HG03521 (cell line): ENCODE measurements around the gene C16orf95.
"Not testable (repeated sequence)": the region's sequence is repeated elsewhere in the genome, so short reads cannot be mapped to it uniquely, and the experiment has no call there.

Experiments used
- ATAC-seq: cut with Tn5 transposase; IDR thresholded peaks from one replicate; pipeline ENCODE4 v1.9.1; 2021; ENCODE audit warnings: mild to moderate bottlenecking, moderate library complexity; ENCODE audit not compliant: unreplicated experiment

The C16orf95 gene

DNA sequence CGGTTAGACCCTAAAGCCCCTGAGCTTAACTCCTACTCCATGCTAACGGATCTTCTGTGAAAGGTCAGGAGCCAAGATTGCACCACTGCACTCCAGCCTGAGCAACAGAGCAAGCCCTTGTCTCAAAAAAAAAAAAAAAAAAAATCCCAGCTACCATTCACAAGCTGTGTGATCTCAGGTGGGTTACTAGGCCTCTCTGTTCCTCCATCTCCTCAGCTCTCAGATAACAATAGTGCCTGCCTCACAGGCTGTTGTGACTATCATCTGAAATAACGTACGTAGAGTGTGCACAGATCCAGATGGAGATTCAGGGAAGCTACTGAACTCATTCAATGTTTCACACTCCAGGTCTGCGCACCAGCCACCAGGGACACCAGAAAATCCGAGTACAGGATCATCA is 57.8 kb downstream of the C16orf95 start:
- no peak for ATAC-seq

DNA sequence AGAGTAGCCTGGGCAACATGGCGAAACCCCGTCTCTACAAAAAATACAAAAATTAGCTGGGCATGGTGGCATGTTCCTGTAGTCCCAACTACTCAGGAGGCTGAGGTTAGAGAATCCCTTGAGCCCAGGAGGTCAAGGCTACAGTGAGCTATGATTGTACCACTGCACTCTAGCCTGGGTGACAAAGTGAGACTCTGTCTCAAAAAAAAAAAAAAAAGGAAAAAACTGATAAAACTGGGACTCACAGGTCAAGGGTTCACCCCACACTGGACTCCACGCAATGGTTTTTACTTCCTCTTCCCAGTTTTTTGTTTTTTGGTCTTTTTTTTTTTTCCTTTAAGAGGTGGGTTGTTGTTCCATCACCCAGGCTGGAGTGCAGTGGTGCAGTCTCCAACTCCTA is 58.5 kb downstream of the C16orf95 start:
- ATAC-seq = not testable (repeated sequence)

DNA sequence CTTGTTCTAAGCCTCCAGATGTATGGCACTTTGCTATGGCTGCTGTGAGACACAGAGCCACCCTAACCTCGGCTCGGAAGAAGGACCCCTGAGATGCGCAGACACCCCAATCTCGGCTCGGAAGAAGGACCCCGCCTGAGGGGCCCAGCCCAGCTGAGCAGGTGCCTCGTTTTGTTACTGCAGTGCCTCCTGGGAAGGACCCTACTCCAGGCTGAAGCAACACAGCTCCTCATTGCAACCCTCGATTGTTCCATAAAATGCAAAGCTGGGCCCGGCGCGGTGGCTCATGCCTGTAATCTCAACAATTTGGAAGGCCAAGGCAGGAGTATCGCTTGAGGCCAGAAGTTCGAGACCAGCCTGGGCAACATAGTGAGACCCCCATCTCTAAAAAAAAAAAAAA is 61.3 kb downstream of the C16orf95 start:
- no peak for ATAC-seq

DNA sequence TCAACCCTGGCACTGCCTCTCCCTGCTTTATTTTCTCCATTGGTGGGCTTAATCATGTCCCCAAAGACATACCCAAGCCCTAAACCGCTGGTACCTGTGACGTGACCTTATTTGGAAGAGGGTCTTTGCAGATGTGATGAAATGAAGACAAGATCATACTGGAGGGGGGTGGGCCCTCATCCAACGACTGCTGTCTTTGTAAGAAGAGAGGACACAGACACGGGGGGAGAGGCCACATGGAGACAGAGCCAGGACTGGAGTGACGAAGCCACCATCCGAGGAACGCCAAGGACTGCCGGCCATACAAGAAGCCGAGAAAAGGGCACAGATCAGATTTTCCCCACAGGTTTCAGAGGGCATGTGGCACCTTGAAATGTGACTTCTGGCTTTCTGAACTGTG is 62.5 kb downstream of the C16orf95 start:
- no peak for ATAC-seq

DNA sequence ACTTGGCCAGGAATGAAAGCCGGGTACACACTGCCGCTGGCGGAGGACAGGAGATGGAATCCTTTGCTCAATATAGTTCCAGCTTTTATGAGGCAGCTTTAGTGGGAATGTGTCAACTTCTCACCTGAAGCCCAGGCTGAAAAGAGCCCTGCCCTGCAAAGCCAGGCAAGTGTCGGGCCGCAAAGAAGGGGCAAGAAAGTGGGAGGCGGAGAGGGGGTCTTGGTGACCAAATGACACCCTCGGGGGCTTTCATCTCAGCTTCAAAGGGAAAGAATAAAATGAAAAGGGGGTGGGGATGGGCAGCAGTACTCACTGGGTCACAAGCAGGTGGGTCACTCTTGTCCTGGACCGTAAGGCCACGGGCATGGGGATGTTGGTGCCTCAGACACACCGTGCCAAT is 62.9 kb downstream of the C16orf95 start:
- ATAC-seq = no peak

DNA sequence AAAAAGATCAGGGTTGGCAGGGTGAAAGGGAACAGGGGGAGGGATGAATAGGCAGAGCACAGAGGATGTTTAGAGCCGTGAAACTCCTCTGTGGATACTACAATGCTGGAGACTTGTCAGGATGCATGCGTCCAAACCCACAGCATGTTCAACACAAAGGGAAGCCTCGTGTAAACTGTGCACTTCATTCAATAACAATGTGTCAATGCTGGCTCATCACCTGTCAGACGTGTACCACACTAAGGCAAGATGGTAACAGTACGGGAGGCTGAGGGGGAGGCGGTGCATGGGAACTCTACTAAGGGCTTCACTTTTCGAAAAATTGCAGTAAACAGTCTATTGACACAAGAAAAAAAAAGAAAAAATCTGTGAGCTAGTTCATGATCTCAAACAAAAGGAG is 63.7 kb downstream of the C16orf95 start:
- no peak for ATAC-seq
